ENCODE results near the gene RGS12. TPM values are rescaled to one million over a fixed set of nuclear protein-coding genes. Genes with fewer than 3 reads are reported as not detected.

Gene RGS12
- total and polyA plus RNA-seq, 2 donors (not counting 1 experiment from before 2014, with no cell fraction given): 3.5 to 13.9 TPM

DNA sequence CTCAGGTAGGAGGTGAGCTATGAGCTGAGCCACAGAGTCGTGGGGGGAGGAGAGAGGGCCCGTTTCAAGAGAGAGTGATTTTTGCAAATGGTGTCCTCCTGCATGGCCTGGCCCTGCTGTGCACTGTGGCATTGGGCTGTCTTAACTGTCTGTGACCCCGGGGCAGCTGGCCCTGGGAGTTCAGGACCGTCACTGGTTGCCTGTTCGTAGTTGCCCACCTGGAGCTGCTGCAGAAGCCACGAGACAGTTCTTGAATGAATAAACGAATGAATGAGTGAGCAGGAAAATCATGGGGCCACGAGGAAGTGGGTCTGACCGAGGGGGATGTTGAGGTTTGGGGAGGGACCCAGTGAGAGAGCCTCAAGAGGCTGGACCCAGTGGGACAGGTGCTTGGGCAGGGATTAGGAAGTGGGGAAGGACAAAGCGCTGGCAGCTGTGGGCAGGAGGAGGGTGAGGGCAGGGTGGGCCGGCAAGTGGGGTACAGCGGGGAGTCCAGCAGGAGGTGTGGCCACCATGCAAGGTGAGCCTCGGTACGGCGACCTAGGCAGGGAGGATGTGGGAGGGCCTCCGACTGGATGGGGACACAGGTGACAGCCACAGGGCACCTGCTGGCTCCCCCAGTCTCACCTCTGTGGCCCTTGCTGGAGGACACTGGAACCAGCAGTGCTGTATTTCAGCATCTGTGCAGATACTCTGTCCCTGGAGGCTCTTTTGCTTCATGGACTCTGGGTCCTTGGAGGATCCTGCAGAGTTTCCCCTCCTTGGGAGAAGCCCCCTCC is 10.2 kb downstream of the RGS12 start:
- Histone ChIP-seq H2AFZ (ENCODE audit: insufficient read depth, low read depth, low read length, poor library complexity, severe bottlenecking) (peak overlapping the region; percentile 58), H3K4me3 (ENCODE audit: control extremely low read depth in 1 of 5, extremely low read depth in 1 of 5, insufficient read depth in 1 of 5, low read depth in 2 of 5, low read length in 4 of 5) (peak overlapping the region in 2 of 5 experiments; percentile 11 to 33), H3K79me2 (ENCODE audit: control insufficient read depth, insufficient read depth, low read length) (peaks cover 10% of the 10 kb centered on the region), H4K20me1 (ENCODE audit: control insufficient read depth, insufficient read depth, low read length, poor library complexity, severe bottlenecking) (no peaks in the 10 kb centered on the region), H3K27ac (ENCODE audit: low read length in 2 of 2) (peak overlapping the region; percentile 55 to 65), H3K36me3 (replicated peaks in 1 of 2; ENCODE audit: control extremely low read depth in 1 of 2, control insufficient read depth in 1 of 2, extremely low read depth in 1 of 2, insufficient read depth in 2 of 2, low read length in 1 of 2) (no peaks in the 10 kb centered on the region), H3K9ac (ENCODE audit: low read length) (peak overlapping the region; percentile 42), H3K27me3 (replicated peaks in 1 of 4; ENCODE audit: control extremely low read depth in 1 of 4, control insufficient read depth in 3 of 4, insufficient read depth in 4 of 4, low read length in 3 of 4) (no peaks in the 10 kb centered on the region), H3K4me1 (ENCODE audit: control insufficient read depth in 2 of 2, insufficient read depth in 2 of 2, low read length in 2 of 2) (peaks cover 27 to 39% of the 10 kb centered on the region in 2 donors), H3K9me3 (ENCODE audit: control extremely low read depth in 1 of 3, control insufficient read depth in 2 of 3, insufficient read depth in 1 of 3, low read length in 2 of 3) (peaks cover 0 to 4% (median 0%) of the 10 kb centered on the region in 3 donors), H3K4me2 (replicated peaks; ENCODE audit: low read depth, low read length, poor library complexity, severe bottlenecking) (peak overlapping the region; percentile 73)
- intact Hi-C loops (cut with micrococcal nuclease): loop anchor here (5.0 kb wide), 1 partner anchor 179 kb away; no protein-coding TSS in a partner anchor
- WGBS (ENCODE audit: insufficient coverage): 2% methylated on average over 16 of the region's 16 CpGs
- POLR2A ChIA-PET: no interaction called here
- peaks cover 46% of the 10 kb centered on the region for H3K4me1 Mint-ChIP-seq
- TF ChIP-seq CTCF (IDR thresholded peaks at IDR 0.05): no peak
- TF ChIP-seq EZH2 (IDR thresholded peaks at IDR 0.05; ENCODE audit: borderline replicate concordance, insufficient read depth, low read depth, low read length, poor library complexity, severe bottlenecking): no peak
- no peaks in the 10 kb centered on the region for H3K27me3 Mint-ChIP-seq
- H3K9me3 Mint-ChIP-seq (ENCODE audit: insufficient read depth): no peaks in the 10 kb centered on the region
- peak; percentile 9 for ATAC-seq (ENCODE audit: low read depth)
- H3K4me3 Mint-ChIP-seq: peak overlapping the region; percentile 66
- peak; percentile 37 for DNase-seq
- CTCF ChIA-PET: no interaction called here
- peak overlapping the region; percentile 76 for H3K27ac Mint-ChIP-seq

DNA sequence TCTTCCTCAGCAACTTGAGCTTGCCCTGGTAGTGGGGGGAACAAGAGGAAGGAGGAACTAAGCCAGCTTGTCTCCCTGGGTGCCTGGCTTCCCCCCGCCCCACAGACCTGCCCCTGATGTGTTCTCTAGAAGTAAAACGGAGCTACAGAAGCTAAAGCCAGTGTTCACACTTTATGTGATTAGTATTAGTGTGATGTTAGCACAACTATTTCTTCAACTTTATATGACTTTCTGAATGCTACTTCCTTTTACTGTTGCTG is 10.7 kb downstream of the RGS12 start:
- no peak overlapping the region for H3K27ac ChIP-seq (ENCODE audit: low read length in 2 of 2)
- no peaks in the 10 kb centered on the region for H4K20me1 ChIP-seq (ENCODE audit: control insufficient read depth, insufficient read depth, low read length, poor library complexity, severe bottlenecking)
- no peak overlapping the region for H3K4me3 ChIP-seq (ENCODE audit: control extremely low read depth in 1 of 5, extremely low read depth in 1 of 5, insufficient read depth in 1 of 5, low read depth in 2 of 5, low read length in 4 of 5)
- peaks cover 10% of the 10 kb centered on the region for H3K79me2 ChIP-seq (ENCODE audit: control insufficient read depth, insufficient read depth, low read length)
- intact Hi-C loops (cut with micrococcal nuclease): loop anchor here (5.0 kb wide), 1 partner anchor 179 kb away; no protein-coding TSS in a partner anchor
- H2AFZ ChIP-seq (ENCODE audit: insufficient read depth, low read depth, low read length, poor library complexity, severe bottlenecking): no peak overlapping the region
- no peaks in the 10 kb centered on the region for H3K27me3 ChIP-seq (replicated peaks in 1 of 4; ENCODE audit: control extremely low read depth in 1 of 4, control insufficient read depth in 3 of 4, insufficient read depth in 4 of 4, low read length in 3 of 4)
- Mint-ChIP-seq H3K9me3 (ENCODE audit: insufficient read depth) (no peaks in the 10 kb centered on the region), H3K27me3 (no peaks in the 10 kb centered on the region), H3K4me3 (peak overlapping the region; percentile 66), H3K4me1 (peaks cover 46% of the 10 kb centered on the region), H3K27ac (peak overlapping the region; percentile 76)
- ChIA-PET CTCF (no interaction called here), POLR2A (no interaction called here)
- H3K4me2 ChIP-seq (replicated peaks; ENCODE audit: low read depth, low read length, poor library complexity, severe bottlenecking): peak overlapping the region; percentile 73
- ATAC-seq (ENCODE audit: low read depth) (no peak), DNase-seq (no peak)
- no CpG with 5 or more reads among the region's 2 CpGs for WGBS (ENCODE audit: insufficient coverage)
- peaks cover 0 to 4% (median 0%) of the 10 kb centered on the region in 3 donors for H3K9me3 ChIP-seq (ENCODE audit: control extremely low read depth in 1 of 3, control insufficient read depth in 2 of 3, insufficient read depth in 1 of 3, low read length in 2 of 3)
- no peak overlapping the region for H3K9ac ChIP-seq (ENCODE audit: low read length)
- peaks cover 27 to 39% of the 10 kb centered on the region in 2 donors for H3K4me1 ChIP-seq (ENCODE audit: control insufficient read depth in 2 of 2, insufficient read depth in 2 of 2, low read length in 2 of 2)
- TF ChIP-seq EZH2 (IDR thresholded peaks at IDR 0.05; ENCODE audit: borderline replicate concordance, insufficient read depth, low read depth, low read length, poor library complexity, severe bottlenecking): no peak
- TF ChIP-seq CTCF (IDR thresholded peaks at IDR 0.05): no peak
- no peaks in the 10 kb centered on the region for H3K36me3 ChIP-seq (replicated peaks in 1 of 2; ENCODE audit: control extremely low read depth in 1 of 2, control insufficient read depth in 1 of 2, extremely low read depth in 1 of 2, insufficient read depth in 2 of 2, low read length in 1 of 2)

Data from B cell (primary cell).